HG03060 (cell line): Measurements from ENCODE around the gene ZNF189.

Source experiments
- ATAC-seq: cut with Tn5 transposase; IDR thresholded peaks from one replicate; pipeline ENCODE4 v1.9.1; 2021; ENCODE audit warnings: low read depth, moderate number of reproducible peaks; ENCODE audit not compliant: unreplicated experiment

ZNF189 gene

GRCh38 chr9:101448680-101449070, 50.0 kb downstream of the ZNF189 start:
- ATAC-seq = no peak

- ATAC-seq = peak; percentile 79
These were observed 50.5 kb downstream of the ZNF189 start for GRCh38 chr9:101449071-101449721.

- no peak for ATAC-seq
These were observed 52.3 kb downstream of the ZNF189 start for GRCh38 chr9:101450931-101451330.

GRCh38 chr9:101451498-101451897, 52.8 kb downstream of the ZNF189 start:
- no peak for ATAC-seq

GRCh38 chr9:101453776-101454570, 55.3 kb downstream of the ZNF189 start:
- ATAC-seq = no peak

- ATAC-seq = no peak
These were observed 57.1 kb downstream of the ZNF189 start for GRCh38 chr9:101455656-101456240.

GRCh38 chr9:101457003-101457402, 58.4 kb downstream of the ZNF189 start:
- no peak for ATAC-seq

GRCh38 chr9:101458963-101459631, 60.4 kb downstream of the ZNF189 start:
- ATAC-seq = peak; percentile 90
